Mesenchymal stem cell (in vitro differentiated cells and primary cell): ENCODE measurements around the gene RNF182.
"Not testable (repeated sequence)": the region's sequence is repeated elsewhere in the genome, so short reads cannot be mapped to it uniquely, and the experiment has no call there.

Experiments
- DNase-seq: peaks from one replicate; pipeline ENCODE4 v3.0.0-alpha.2; 2013
- H2AFZ ChIP-seq: one replicate; pipeline ENCODE4 v1.6.1; 2013; ENCODE audit warnings: low read depth, mild to moderate bottlenecking, control low read depth, inconsistent platforms, low read length, moderate library complexity
- H2AK5ac ChIP-seq: 2 replicates; pipeline ENCODE4 v1.6.1; 2013; ENCODE audit warnings: low read length, moderate library complexity, mild to moderate bottlenecking, inconsistent platforms; ENCODE audit not compliant: severe bottlenecking
- H2BK120ac ChIP-seq: one replicate; pipeline ENCODE4 v1.6.1; 2013; ENCODE audit warnings: low read depth, mild to moderate bottlenecking, inconsistent platforms, low read length, moderate library complexity
- H2BK12ac ChIP-seq, 2 experiments: one replicate each; pipeline ENCODE4 v1.6.1; 2013; ENCODE audit warnings: inconsistent platforms in 2 of 2, low read length in 2 of 2, mild to moderate bottlenecking in 2 of 2, moderate library complexity in 2 of 2, control low read depth in 1 of 2
- H2BK15ac ChIP-seq: one replicate; pipeline ENCODE4 v1.6.1; 2013; ENCODE audit warnings: mild to moderate bottlenecking, low read depth, inconsistent platforms; ENCODE audit not compliant: poor library complexity, severe bottlenecking
- H2BK5ac ChIP-seq: 2 replicates; pipeline ENCODE4 v1.6.1; 2013; ENCODE audit warnings: low read depth, mild to moderate bottlenecking, low read length, control low read depth, inconsistent platforms; ENCODE audit not compliant: poor library complexity, severe bottlenecking
- H3K14ac ChIP-seq, 2 experiments: one replicate each; pipeline ENCODE4 v1.6.1; 2013; ENCODE audit warnings: inconsistent platforms in 2 of 2, low read length in 2 of 2, control low read depth in 1 of 2, mild to moderate bottlenecking in 1 of 2, moderate library complexity in 1 of 2
- H3K18ac ChIP-seq, 2 experiments: one replicate each; pipeline ENCODE4 v1.6.1; 2013; ENCODE audit warnings: inconsistent platforms in 2 of 2, low read length in 2 of 2, control low read depth in 1 of 2, low read depth in 1 of 2, mild to moderate bottlenecking in 1 of 2
- H3K23ac ChIP-seq, 2 experiments: one replicate each; pipeline ENCODE4 v1.6.1; 2013; ENCODE audit warnings: inconsistent platforms in 2 of 2, low read length in 2 of 2, mild to moderate bottlenecking in 2 of 2, moderate library complexity in 2 of 2, control low read depth in 1 of 2
- H3K27ac ChIP-seq: 2 replicates; pipeline ENCODE4 v1.5.1; 2013; ENCODE audit warnings: mild to moderate bottlenecking, moderate library complexity, low read length, control low read depth, inconsistent platforms; ENCODE audit not compliant: poor library complexity, severe bottlenecking
- H3K27me3 ChIP-seq, 2 experiments: 2 replicates each; pipeline versions ENCODE4 v1.6.1 to v1.7.0; 2013; ENCODE audit warnings: low read length in 2 of 2, mild to moderate bottlenecking in 2 of 2, moderate library complexity in 2 of 2, control low read depth in 1 of 2, inconsistent platforms in 1 of 2; ENCODE audit not compliant: control insufficient read depth in 1 of 2, insufficient read depth in 1 of 2
- H3K36me3 ChIP-seq, 2 experiments: 2 replicates each; pipeline versions ENCODE4 v1.6.1 to v1.7.0; 2013; ENCODE audit warnings: low read length in 2 of 2, control low read depth in 1 of 2, inconsistent platforms in 1 of 2, low read depth in 1 of 2, mild to moderate bottlenecking in 1 of 2; ENCODE audit not compliant: insufficient read depth in 2 of 2, control insufficient read depth in 1 of 2
- H3K4ac ChIP-seq, 2 experiments: one replicate each; pipeline ENCODE4 v1.6.1; 2013; ENCODE audit warnings: inconsistent platforms in 2 of 2, low read length in 2 of 2, mild to moderate bottlenecking in 2 of 2, moderate library complexity in 2 of 2, control low read depth in 1 of 2, low read depth in 1 of 2
- H3K4me1 ChIP-seq: 2 replicates; pipeline ENCODE4 v1.6.1; 2013; ENCODE audit warnings: low read depth, low read length, control low read depth; ENCODE audit not compliant: control insufficient read depth, insufficient read depth
- H3K4me2 ChIP-seq: 2 replicates; pipeline ENCODE4 v1.6.1; 2013; ENCODE audit warnings: low read length, mild to moderate bottlenecking, inconsistent platforms; ENCODE audit not compliant: poor library complexity, severe bottlenecking
- H3K4me3 ChIP-seq, 2 experiments: 2 replicates each; pipeline versions ENCODE4 v1.5.1 to v1.7.0; 2013; ENCODE audit warnings: low read length in 2 of 2, mild to moderate bottlenecking in 2 of 2, control low read depth in 1 of 2, low read depth in 1 of 2; ENCODE audit not compliant: insufficient read depth in 1 of 2
- H3K79me1 ChIP-seq: replicated peaks from 2 replicates; pipeline ENCODE4 v1.6.1; 2013; ENCODE audit warnings: mild to moderate bottlenecking, control low read depth, low read length, inconsistent platforms; ENCODE audit not compliant: poor library complexity, severe bottlenecking
- H3K9ac ChIP-seq: 2 replicates; pipeline ENCODE4 v1.7.0; 2013; ENCODE audit warnings: mild to moderate bottlenecking, low read length, moderate library complexity
- H3K9me3 ChIP-seq: 2 replicates; pipeline ENCODE4 v1.7.0; 2013; ENCODE audit warnings: mild to moderate bottlenecking, low read length; ENCODE audit not compliant: control insufficient read depth
- H4K8ac ChIP-seq: one replicate; pipeline ENCODE4 v1.6.1; 2013; ENCODE audit warnings: inconsistent platforms, mild to moderate bottlenecking, low read length, moderate library complexity
- H4K91ac ChIP-seq: one replicate; pipeline ENCODE4 v1.6.1; 2013; ENCODE audit warnings: mild to moderate bottlenecking, low read length, inconsistent platforms
- WGBS: methylation state at CpG from one replicate; pipeline ENCODE4 v1.1.7; 2013; ENCODE audit warnings: mixed read lengths; 5-methylcytosine and 5-hydroxymethylcytosine counted together

RNF182 gene

GRCh38 chr6:13934721-13935120 lies 10.0 kb downstream of the RNF182 start:
- H4K8ac ChIP-seq: no peak overlapping the region
- H3K14ac ChIP-seq: no peak overlapping the region
- no peak overlapping the region for H3K9ac ChIP-seq
- H2BK15ac ChIP-seq: no peak overlapping the region
- 98% methylated on average over 2 of the region's 2 CpGs for WGBS
- H2AK5ac ChIP-seq: no peak overlapping the region
- DNase-seq: no peak
- H3K79me1 ChIP-seq: peaks cover 4% of the 10 kb centered on the region
- H3K18ac ChIP-seq: no peak overlapping the region
- no peak overlapping the region for H3K23ac ChIP-seq
- no peak overlapping the region for H3K27ac ChIP-seq
- no peak overlapping the region for H2BK5ac ChIP-seq
- H2AFZ ChIP-seq: no peak overlapping the region
- H3K4me1 ChIP-seq: no peaks in the 10 kb centered on the region
- no peak overlapping the region for H3K4me3 ChIP-seq
- no peak overlapping the region for H2BK120ac ChIP-seq
- no peak overlapping the region for H2BK12ac ChIP-seq
- no peak overlapping the region for H3K4me2 ChIP-seq
- no peak overlapping the region for H3K4ac ChIP-seq
- no peak overlapping the region for H4K91ac ChIP-seq
- H3K27me3 ChIP-seq: no peaks in the 10 kb centered on the region
- no peaks in the 10 kb centered on the region for H3K9me3 ChIP-seq
- no peaks in the 10 kb centered on the region for H3K36me3 ChIP-seq

- Histone ChIP-seq H3K36me3 (no peaks in the 10 kb centered on the region), H2AK5ac (no peak overlapping the region), H2BK120ac (no peak overlapping the region), H2BK5ac (no peak overlapping the region), H3K9ac (no peak overlapping the region), H3K27me3 (no peaks in the 10 kb centered on the region), H3K79me1 (peaks cover 4% of the 10 kb centered on the region), H3K4me3 (no peak overlapping the region), H3K4me2 (no peak overlapping the region), H3K18ac (no peak overlapping the region), H4K8ac (no peak overlapping the region), H3K23ac (no peak overlapping the region), H3K9me3 (no peaks in the 10 kb centered on the region), H2AFZ (no peak overlapping the region), H4K91ac (no peak overlapping the region), H3K4ac (no peak overlapping the region), H2BK12ac (no peak overlapping the region), H3K27ac (no peak overlapping the region), H3K4me1 (no peaks in the 10 kb centered on the region), H3K14ac (no peak overlapping the region), H2BK15ac (no peak overlapping the region)
- DNase-seq: no peak
- 100% methylated on average over 2 of the region's 3 CpGs for WGBS
These were observed 10.6 kb downstream of the RNF182 start for GRCh38 chr6:13935190-13935880.

DNA sequence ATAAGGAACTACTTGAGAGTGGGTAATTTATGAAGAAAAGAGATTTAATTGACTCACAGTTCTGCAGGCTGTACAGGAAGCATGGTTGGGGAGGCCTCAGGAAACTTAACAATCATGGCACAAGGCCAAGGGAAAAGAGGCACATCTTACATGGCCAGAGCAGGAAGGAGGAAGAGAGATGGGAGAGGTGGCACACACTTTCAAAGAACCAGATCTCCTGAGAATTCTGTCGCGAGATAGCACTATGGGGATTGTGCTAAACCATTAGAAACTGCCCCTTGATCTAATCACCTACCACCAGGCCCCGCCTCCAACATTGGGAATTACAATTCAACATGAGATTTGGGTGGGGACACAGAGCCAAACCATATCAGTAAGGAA lies 11.1 kb downstream of the RNF182 start:
- not testable (repeated sequence) for H3K27ac ChIP-seq, H2BK15ac ChIP-seq, H3K18ac ChIP-seq, H3K4me1 ChIP-seq, H2BK12ac ChIP-seq, H3K9me3 ChIP-seq, H3K4ac ChIP-seq, H4K91ac ChIP-seq, H3K27me3 ChIP-seq, H3K23ac ChIP-seq, H3K4me3 ChIP-seq, H2AFZ ChIP-seq, H3K36me3 ChIP-seq, DNase-seq, H2AK5ac ChIP-seq, H3K14ac ChIP-seq, H3K4me2 ChIP-seq, H4K8ac ChIP-seq, H2BK120ac ChIP-seq, H3K79me1 ChIP-seq, H3K9ac ChIP-seq, H2BK5ac ChIP-seq
- 93% methylated on average over 3 of the region's 3 CpGs for WGBS

DNA sequence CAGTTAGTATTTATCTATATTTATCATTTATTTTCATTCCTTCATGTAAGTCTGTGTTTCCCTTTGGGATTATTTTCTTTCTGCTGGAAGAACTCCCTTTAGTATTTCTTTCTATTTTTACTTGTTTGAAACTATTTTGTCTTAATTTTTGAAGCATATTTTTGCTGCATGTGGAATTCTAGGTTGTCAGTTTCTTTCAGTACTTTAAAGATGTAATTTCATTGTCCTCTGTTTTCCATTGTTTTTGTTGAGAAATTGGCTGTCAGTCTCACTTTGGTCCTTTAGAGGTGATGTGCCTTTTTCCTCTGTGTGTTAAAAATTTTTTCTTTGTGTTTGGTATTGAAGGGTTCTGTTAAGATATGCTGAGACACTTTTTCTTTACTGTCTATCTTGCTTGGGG lies 17.1 kb downstream of the RNF182 start:
- Histone ChIP-seq H3K9me3 (peaks cover 30% of the 10 kb centered on the region), H2BK15ac (no peak overlapping the region), H3K4me2 (no peak overlapping the region), H3K4ac (no peak overlapping the region), H4K91ac (no peak overlapping the region), H3K14ac (no peak overlapping the region), H2BK12ac (no peak overlapping the region), H3K18ac (no peak overlapping the region), H2AFZ (no peak overlapping the region), H3K27me3 (no peaks in the 10 kb centered on the region), H3K9ac (no peak overlapping the region), H2AK5ac (no peak overlapping the region), H3K23ac (no peak overlapping the region), H3K4me3 (no peak overlapping the region), H3K79me1 (peaks cover 19% of the 10 kb centered on the region), H3K4me1 (no peaks in the 10 kb centered on the region), H2BK120ac (no peak overlapping the region), H2BK5ac (no peak overlapping the region), H3K27ac (no peak overlapping the region), H3K36me3 (no peaks in the 10 kb centered on the region), H4K8ac (no peak overlapping the region)
- DNase-seq: no peak
